ENCODE measurements around the gene TP53I3. TPM values are rescaled to one million over a fixed set of nuclear protein-coding genes. Genes with fewer than 3 reads are reported as not detected.

The TP53I3 gene
- total RNA-seq, 1 experiment from 2014 or later: 20.1 TPM

- no TSS peak for BruUV-seq (replicated peaks)
- Histone ChIP-seq H3K9me3 (ENCODE audit: control insufficient read depth in 1 of 2, insufficient read depth in 1 of 2, low read depth in 1 of 2, low read length in 2 of 2) (no peaks in the 10 kb centered on the region), H3K27me3 (ENCODE audit: insufficient read depth, low read length) (no peaks in the 10 kb centered on the region), H3K4me1 (ENCODE audit: control insufficient read depth in 1 of 2, insufficient read depth in 2 of 2, low read length in 2 of 2) (peaks cover 4 to 21% of the 10 kb centered on the region in 2 experiments; a peak in 3 of 4 replicates), H3K79me2 (ENCODE audit: insufficient read depth, low read length) (no peaks in the 10 kb centered on the region), H3K9me2 (ENCODE audit: insufficient read depth) (no peaks in the 10 kb centered on the region), H3K4me3 (replicated peaks in 1 of 2; ENCODE audit: low read depth in 1 of 2, low read length in 2 of 2) (no peak overlapping the region), H3K36me3 (ENCODE audit: control insufficient read depth in 1 of 2, insufficient read depth in 2 of 2, low read length in 2 of 2) (no peaks in the 10 kb centered on the region), H2AFZ (ENCODE audit: low read depth, low read length, poor library complexity, severe bottlenecking) (no peak overlapping the region), H4K20me1 (ENCODE audit: insufficient read depth) (no peaks in the 10 kb centered on the region), H3K9ac (ENCODE audit: low read length) (no peak overlapping the region), H3K4me2 (ENCODE audit: low read length) (no peak overlapping the region), H3K27ac (ENCODE audit: low read depth, low read length) (no peak overlapping the region)
- ATAC-seq (no peak), DNase-seq (ENCODE audit: low read depth, low spot score) (no peak)
- TF ChIP-seq, protein P1, sequence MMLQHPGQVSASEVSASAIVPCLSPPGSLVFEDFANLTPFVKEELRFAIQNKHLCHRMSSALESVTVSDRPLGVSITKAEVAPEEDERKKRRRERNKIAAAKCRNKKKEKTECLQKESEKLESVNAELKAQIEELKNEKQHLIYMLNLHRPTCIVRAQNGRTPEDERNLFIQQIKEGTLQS (IDR thresholded peaks at IDR 0.05): no peak
- TF ChIP-seq EGR1 (IDR thresholded peaks at IDR 0.05; ENCODE audit: low read depth): no peak
- TF ChIP-seq FOSL1 (IDR thresholded peaks at IDR 0.05; ENCODE audit: low read depth): no peak
- TF ChIP-seq SP1 (IDR thresholded peaks at IDR 0.05; ENCODE audit: low read depth): no peak
- TF ChIP-seq, protein P2, sequence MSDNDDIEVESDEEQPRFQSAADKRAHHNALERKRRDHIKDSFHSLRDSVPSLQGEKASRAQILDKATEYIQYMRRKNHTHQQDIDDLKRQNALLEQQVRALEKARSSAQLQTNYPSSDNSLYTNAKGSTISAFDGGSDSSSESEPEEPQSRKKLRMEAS (IDR thresholded peaks at IDR 0.05): no peak
- no peak for TF ChIP-seq YY1 (IDR thresholded peaks at IDR 0.05; ENCODE audit: extremely low read depth, insufficient replicate concordance, low read depth, low read length)
- no peak for TF ChIP-seq REST (IDR thresholded peaks at IDR 0.05; ENCODE audit: low read depth)
- TF ChIP-seq, protein P3, sequence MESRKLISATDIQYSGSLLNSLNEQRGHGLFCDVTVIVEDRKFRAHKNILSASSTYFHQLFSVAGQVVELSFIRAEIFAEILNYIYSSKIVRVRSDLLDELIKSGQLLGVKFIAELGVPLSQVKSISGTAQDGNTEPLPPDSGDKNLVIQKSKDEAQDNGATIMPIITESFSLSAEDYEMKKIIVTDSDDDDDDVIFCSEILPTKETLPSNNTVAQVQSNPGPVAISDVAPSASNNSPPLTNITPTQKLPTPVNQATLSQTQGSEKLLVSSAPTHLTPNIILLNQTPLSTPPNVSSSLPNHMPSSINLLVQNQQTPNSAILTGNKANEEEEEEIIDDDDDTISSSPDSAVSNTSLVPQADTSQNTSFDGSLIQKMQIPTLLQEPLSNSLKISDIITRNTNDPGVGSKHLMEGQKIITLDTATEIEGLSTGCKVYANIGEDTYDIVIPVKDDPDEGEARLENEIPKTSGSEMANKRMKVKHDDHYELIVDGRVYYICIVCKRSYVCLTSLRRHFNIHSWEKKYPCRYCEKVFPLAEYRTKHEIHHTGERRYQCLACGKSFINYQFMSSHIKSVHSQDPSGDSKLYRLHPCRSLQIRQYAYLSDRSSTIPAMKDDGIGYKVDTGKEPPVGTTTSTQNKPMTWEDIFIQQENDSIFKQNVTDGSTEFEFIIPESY (IDR thresholded peaks at IDR 0.05; ENCODE audit: extremely low read depth, insufficient replicate concordance, low read length): no peak
- no peak for TF ChIP-seq RAD21 (IDR thresholded peaks at IDR 0.05; ENCODE audit: low read depth)
- no peak for TF ChIP-seq POLR2AphosphoS5 (IDR thresholded peaks at IDR 0.05; ENCODE audit: low read depth, low read length)
- no peak for TF ChIP-seq ELF1 (IDR thresholded peaks at IDR 0.05; ENCODE audit: borderline replicate concordance, low read depth)
- no peak for TF ChIP-seq ZFX (IDR thresholded peaks at IDR 0.05)
- no peak for TF ChIP-seq SRF (IDR thresholded peaks at IDR 0.05; ENCODE audit: low read depth)
- no peak for TF ChIP-seq SIN3A (IDR thresholded peaks at IDR 0.05; ENCODE audit: low read depth)
- no peak for TF ChIP-seq CEBPB (IDR thresholded peaks at IDR 0.05; ENCODE audit: low read depth)
- no peak for TF ChIP-seq ZNF274 (IDR thresholded peaks at IDR 0.05; ENCODE audit: low read depth, low read length)
- TF ChIP-seq TCF7L2 (IDR thresholded peaks at IDR 0.05; ENCODE audit: borderline replicate concordance, extremely low read depth, insufficient read depth, insufficient read length): no peak
- ChIA-PET POLR2A (no interaction called here), CTCF (interaction anchor here (1.2 kb wide), 1 partner anchor 22 kb away, joined by 5 read pairs; the partner anchor contains the start of gene TP53I3), RAD21 (ENCODE audit: low non-redundant PET in 1 of 2, low total read pairs in 2 of 2, uncharacterized antibody in 2 of 2, unreplicated experiment in 2 of 2) (interaction anchor here in 1 of 2 experiments (0.7 kb wide), 1 partner anchor 165 kb away, joined by 4 read pairs; no protein-coding TSS in a partner anchor)
- intact Hi-C loops (cut with micrococcal nuclease): no loop called here
These were observed 22.2 kb upstream of the TP53I3 start for GRCh38 chr2:24106786-24107185.
